Upper lobe of left lung (tissue), 4 donors: ENCODE results near the gene PPM1F.
A peak's percentile ranks its signal among the peaks of the same experiment; 100 is the strongest.

ENCODE experiments used
- CTCF ChIP-seq, 6 experiments: fragments of 450-650 bp in 4 of 6; fragments of 200-600 bp in 2 of 6; sonication (generic) in 2 of 6; IDR thresholded peaks; one replicate each; pipeline ENCODE4 v1.5.1; 2016 to 2019; ENCODE audit warnings: antibody characterized with exemption in 6 of 6
- POLR2A ChIP-seq, 4 donors: fragments of 450-650 bp; IDR thresholded peaks; one replicate each; pipeline ENCODE4 v1.5.1; 2016 to 2017; ENCODE audit warnings: antibody characterized with exemption in 4 of 4, mild to moderate bottlenecking in 2 of 4
- POLR2AphosphoS5 ChIP-seq, 2 donors: sonication (generic); formaldehyde crosslinking; IDR thresholded peaks; one replicate each; pipeline ENCODE4 v1.5.1; 2017; ENCODE audit warnings: antibody characterized with exemption in 2 of 2

GRCh38 chr22:21936151-21936775 lies 16.4 kb downstream of the PPM1F start:
- TF ChIP-seq CTCF (IDR thresholded peaks at IDR 0.05), result no peak
- no peak for TF ChIP-seq POLR2A (IDR thresholded peaks at IDR 0.05)
- TF ChIP-seq POLR2AphosphoS5 (IDR thresholded peaks at IDR 0.05), result peak; percentile 16 to 38
